Measurements from ENCODE around the gene POU5F1. TPM values are rescaled to one million over a fixed set of nuclear protein-coding genes. Genes with fewer than 3 reads are reported as not detected.

Gene POU5F1
- total RNA-seq, 1 experiment from 2014 or later, result 32.7 TPM

DNA sequence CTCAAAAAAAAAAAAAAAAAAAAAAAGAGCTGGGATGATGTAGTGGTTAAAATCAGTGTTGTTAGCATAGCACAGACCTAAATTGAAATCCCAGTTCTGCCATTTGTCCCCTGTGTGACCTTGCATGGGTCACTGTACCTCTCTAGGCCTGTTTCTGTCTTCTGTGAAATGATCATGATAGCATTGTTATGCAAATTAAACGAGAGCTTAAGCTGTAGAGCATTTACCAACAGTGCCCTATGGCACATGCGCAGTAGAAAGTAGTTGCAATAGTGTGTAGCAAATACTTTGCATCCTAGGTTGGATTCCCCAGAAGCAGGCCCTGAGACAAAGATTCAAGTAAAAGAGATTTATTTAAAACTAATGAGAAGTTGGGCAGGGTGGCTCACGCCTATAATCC is 38.9 kb downstream of the POU5F1 start:
- no peak overlapping the region for H3K4me3 Mint-ChIP-seq (ENCODE audit: low read depth, unreplicated experiment)

GRCh38 chr6:31130751-31131150 is 39.7 kb downstream of the POU5F1 start:
- no TSS peak for BruUV-seq (replicated peaks)
- Mint-ChIP-seq H3K4me1 (ENCODE audit: low read depth, unreplicated experiment) (peaks cover 26% of the 10 kb centered on the region), H3K27me3 (ENCODE audit: unreplicated experiment) (no peaks in the 10 kb centered on the region), H3K4me3 (ENCODE audit: low read depth, unreplicated experiment) (no peak overlapping the region), H3K9me3 (ENCODE audit: low read depth, unreplicated experiment) (no peaks in the 10 kb centered on the region), H3K36me3 (ENCODE audit: insufficient read depth, unreplicated experiment) (peaks cover 24% of the 10 kb centered on the region), H3K27ac (ENCODE audit: unreplicated experiment) (no peak overlapping the region)
- CTCF ChIA-PET, result interaction anchor here (0.7 to 2.8 kb wide), 4 partner anchors 44 to 71 kb away, joined by 3 to 11 read pairs (median 3); no protein-coding TSS in a partner anchor
- intact Hi-C loops (cut with micrococcal nuclease; ENCODE audit: unreplicated experiment), result no loop called here
- DNase-seq, result no peak
- TF ChIP-seq, protein P1, sequence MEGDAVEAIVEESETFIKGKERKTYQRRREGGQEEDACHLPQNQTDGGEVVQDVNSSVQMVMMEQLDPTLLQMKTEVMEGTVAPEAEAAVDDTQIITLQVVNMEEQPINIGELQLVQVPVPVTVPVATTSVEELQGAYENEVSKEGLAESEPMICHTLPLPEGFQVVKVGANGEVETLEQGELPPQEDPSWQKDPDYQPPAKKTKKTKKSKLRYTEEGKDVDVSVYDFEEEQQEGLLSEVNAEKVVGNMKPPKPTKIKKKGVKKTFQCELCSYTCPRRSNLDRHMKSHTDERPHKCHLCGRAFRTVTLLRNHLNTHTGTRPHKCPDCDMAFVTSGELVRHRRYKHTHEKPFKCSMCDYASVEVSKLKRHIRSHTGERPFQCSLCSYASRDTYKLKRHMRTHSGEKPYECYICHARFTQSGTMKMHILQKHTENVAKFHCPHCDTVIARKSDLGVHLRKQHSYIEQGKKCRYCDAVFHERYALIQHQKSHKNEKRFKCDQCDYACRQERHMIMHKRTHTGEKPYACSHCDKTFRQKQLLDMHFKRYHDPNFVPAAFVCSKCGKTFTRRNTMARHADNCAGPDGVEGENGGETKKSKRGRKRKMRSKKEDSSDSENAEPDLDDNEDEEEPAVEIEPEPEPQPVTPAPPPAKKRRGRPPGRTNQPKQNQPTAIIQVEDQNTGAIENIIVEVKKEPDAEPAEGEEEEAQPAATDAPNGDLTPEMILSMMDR (IDR thresholded peaks at IDR 0.05; ENCODE audit: unreplicated experiment), result no peak

More for the DNA sequence above, 38.9 kb downstream of the POU5F1 start:
- peaks cover 17% of the 10 kb centered on the region for H3K36me3 Mint-ChIP-seq (ENCODE audit: insufficient read depth, unreplicated experiment)
- intact Hi-C loops (cut with micrococcal nuclease; ENCODE audit: unreplicated experiment), result no loop called here
- H3K4me1 Mint-ChIP-seq (ENCODE audit: low read depth, unreplicated experiment), result peaks cover 17% of the 10 kb centered on the region
- CTCF ChIA-PET, result interaction anchor here (0.6 to 1.6 kb wide), 6 partner anchors 17 to 679 kb away, joined by 3 to 7 read pairs (median 4); partner anchors contain the start of gene PSORS1C1
- DNase-seq, result no peak
- TF ChIP-seq, protein P1 (IDR thresholded peaks at IDR 0.05; ENCODE audit: unreplicated experiment), result no peak
- no peaks in the 10 kb centered on the region for H3K27me3 Mint-ChIP-seq (ENCODE audit: unreplicated experiment)
- no peak overlapping the region for H3K27ac Mint-ChIP-seq (ENCODE audit: unreplicated experiment)
- no peaks in the 10 kb centered on the region for H3K9me3 Mint-ChIP-seq (ENCODE audit: low read depth, unreplicated experiment)
- BruUV-seq (replicated peaks), result no TSS peak

- intact Hi-C loops (cut with micrococcal nuclease; ENCODE audit: unreplicated experiment), result loop anchor here (2.0 to 5.0 kb wide), 2 partner anchors 42 to 212 kb away; no protein-coding TSS in a partner anchor
- TF ChIP-seq, protein P1 (IDR thresholded peaks at IDR 0.05; ENCODE audit: unreplicated experiment), result no peak
- no peak overlapping the region for H3K4me3 Mint-ChIP-seq (ENCODE audit: low read depth, unreplicated experiment)
- BruUV-seq (replicated peaks), result no TSS peak
- no peaks in the 10 kb centered on the region for H3K9me3 Mint-ChIP-seq (ENCODE audit: low read depth, unreplicated experiment)
- H3K27ac Mint-ChIP-seq (ENCODE audit: unreplicated experiment), result no peak overlapping the region
- peaks cover 41% of the 10 kb centered on the region for H3K4me1 Mint-ChIP-seq (ENCODE audit: low read depth, unreplicated experiment)
- H3K36me3 Mint-ChIP-seq (ENCODE audit: insufficient read depth, unreplicated experiment), result peaks cover 29% of the 10 kb centered on the region
- DNase-seq, result no peak
- no peaks in the 10 kb centered on the region for H3K27me3 Mint-ChIP-seq (ENCODE audit: unreplicated experiment)
- CTCF ChIA-PET, result interaction anchor here (0.7 to 2.8 kb wide), 6 partner anchors 14 to 63 kb away, joined by 3 to 11 read pairs (median 4); partner anchors contain the start of gene PSORS1C1
Measured at GRCh38 chr6:31129130-31129529, 41.4 kb downstream of the POU5F1 start.

GRCh38 chr6:31128093-31128676 is 42.3 kb downstream of the POU5F1 start:
- peak; percentile 92 for DNase-seq
- no peaks in the 10 kb centered on the region for H3K9me3 Mint-ChIP-seq (ENCODE audit: low read depth, unreplicated experiment)
- H3K27me3 Mint-ChIP-seq (ENCODE audit: unreplicated experiment), result no peaks in the 10 kb centered on the region
- no peak overlapping the region for H3K4me3 Mint-ChIP-seq (ENCODE audit: low read depth, unreplicated experiment)
- H3K27ac Mint-ChIP-seq (ENCODE audit: unreplicated experiment), result peak overlapping the region; percentile 45
- intact Hi-C loops (cut with micrococcal nuclease; ENCODE audit: unreplicated experiment), result loop anchor here (2.0 to 5.0 kb wide), 2 partner anchors 41 to 211 kb away; no protein-coding TSS in a partner anchor
- H3K4me1 Mint-ChIP-seq (ENCODE audit: low read depth, unreplicated experiment), result peaks cover 50% of the 10 kb centered on the region
- CTCF ChIA-PET, result interaction anchor here (0.7 to 2.8 kb wide), 5 partner anchors 13 to 64 kb away, joined by 3 to 11 read pairs (median 4); partner anchors contain the start of gene PSORS1C1
- peaks cover 33% of the 10 kb centered on the region for H3K36me3 Mint-ChIP-seq (ENCODE audit: insufficient read depth, unreplicated experiment)
- TF ChIP-seq, protein P1 (IDR thresholded peaks at IDR 0.05; ENCODE audit: unreplicated experiment), result peak; percentile 99
- BruUV-seq (replicated peaks), result no TSS peak

Measured in Calu3 (cell line).